H9 (cell line): ENCODE measurements around the gene PCDH9. TPM values are rescaled to one million over a fixed set of nuclear protein-coding genes. Genes with fewer than 3 reads are reported as not detected.

Source experiments
- DNase-seq: peaks from one replicate; pipeline ENCODE4 v3.0.0-alpha.2; 2017
- H2AFZ ChIP-seq: one replicate; pipeline ENCODE4 v1.6.1; 2013; ENCODE audit warnings: mild to moderate bottlenecking, low read length, control low read depth, moderate library complexity
- H2AK5ac ChIP-seq: 2 replicates; pipeline ENCODE4 v1.6.1; 2013; ENCODE audit warnings: low read length, control low read depth, mixed read lengths; ENCODE audit not compliant: insufficient read length
- H2BK120ac ChIP-seq: one replicate; pipeline ENCODE4 v1.6.1; 2013; ENCODE audit warnings: low read depth, mild to moderate bottlenecking, low read length, control low read depth, inconsistent platforms; ENCODE audit not compliant: poor library complexity, severe bottlenecking
- H2BK12ac ChIP-seq: 2 replicates; pipeline ENCODE4 v1.6.1; 2013; ENCODE audit warnings: low read length, control low read depth, mixed read lengths, low read depth; ENCODE audit not compliant: insufficient read length
- H2BK15ac ChIP-seq: 2 replicates; pipeline ENCODE4 v1.6.1; 2013; ENCODE audit warnings: low read depth, low read length, control low read depth
- H2BK20ac ChIP-seq: one replicate; pipeline ENCODE4 v1.6.1; 2013; ENCODE audit warnings: low read depth, mild to moderate bottlenecking, low read length, control low read depth, inconsistent platforms; ENCODE audit not compliant: poor library complexity, severe bottlenecking
- H2BK5ac ChIP-seq: 2 replicates; pipeline ENCODE4 v1.6.1; 2013; ENCODE audit warnings: low read length, control low read depth, mixed read lengths; ENCODE audit not compliant: insufficient read length
- H3K14ac ChIP-seq: 2 replicates; pipeline ENCODE4 v1.6.1; 2013; ENCODE audit warnings: low read length, control low read depth; ENCODE audit not compliant: insufficient read depth
- H3K18ac ChIP-seq: 2 replicates; pipeline ENCODE4 v1.6.1; 2013; ENCODE audit warnings: low read depth, mild to moderate bottlenecking, mixed read lengths, low read length, control low read depth; ENCODE audit not compliant: insufficient read length
- H3K23ac ChIP-seq: 2 replicates; pipeline ENCODE4 v1.6.1; 2013; ENCODE audit warnings: low read length, control low read depth, mixed read lengths, low read depth; ENCODE audit not compliant: insufficient read length
- H3K23me2 ChIP-seq: 2 replicates; pipeline ENCODE4 v1.6.1; 2013; ENCODE audit warnings: low read depth, mild to moderate bottlenecking, mixed read lengths, low read length, control low read depth; ENCODE audit not compliant: insufficient read length, poor library complexity, severe bottlenecking
- H3K27ac ChIP-seq: 2 replicates; pipeline ENCODE4 v1.5.1; 2013; ENCODE audit warnings: low read length, control low read depth, mixed read lengths, low read depth; ENCODE audit not compliant: insufficient read length
- H3K27me3 ChIP-seq: 2 replicates; pipeline ENCODE4 v1.6.1; 2013; ENCODE audit warnings: low read length, control low read depth, inconsistent platforms; ENCODE audit not compliant: insufficient read depth
- H3K4ac ChIP-seq: 2 replicates; pipeline ENCODE4 v1.6.1; 2013; ENCODE audit warnings: low read depth, mild to moderate bottlenecking, control low read depth, inconsistent platforms, low read length, moderate library complexity
- H3K4me1 ChIP-seq: 2 replicates; pipeline ENCODE4 v1.6.1; 2013; ENCODE audit warnings: low read length, control low read depth, inconsistent platforms; ENCODE audit not compliant: insufficient read depth
- H3K4me2 ChIP-seq: 2 replicates; pipeline ENCODE4 v1.6.1; 2013; ENCODE audit warnings: low read length, control low read depth, mixed read lengths; ENCODE audit not compliant: insufficient read length, insufficient read depth
- H3K56ac ChIP-seq: 2 replicates; pipeline ENCODE4 v1.6.1; 2013; ENCODE audit warnings: low read depth, mild to moderate bottlenecking, mixed read lengths, low read length, control low read depth; ENCODE audit not compliant: insufficient read length
- H3K79me1 ChIP-seq: 2 replicates; pipeline ENCODE4 v1.6.1; 2013; ENCODE audit warnings: low read depth, mild to moderate bottlenecking, moderate library complexity, low read length, control low read depth, inconsistent platforms; ENCODE audit not compliant: insufficient read depth, poor library complexity, severe bottlenecking
- H3K79me2 ChIP-seq: 2 replicates; pipeline ENCODE4 v1.6.1; 2013; ENCODE audit warnings: low read length, control low read depth, inconsistent platforms; ENCODE audit not compliant: insufficient read depth
- H3K9ac ChIP-seq: 2 replicates; pipeline ENCODE4 v1.6.1; 2013; ENCODE audit warnings: low read length, control low read depth, mixed read lengths; ENCODE audit not compliant: insufficient read length; ENCODE audit errors: extremely low read depth
- H3K9me3 ChIP-seq: one replicate; pipeline ENCODE4 v1.6.1; 2013; ENCODE audit warnings: low read depth, low read length, inconsistent platforms; ENCODE audit not compliant: control insufficient read depth
- H3T11ph ChIP-seq: one replicate; pipeline ENCODE4 v1.6.1; 2013; ENCODE audit warnings: mild to moderate bottlenecking, low read length, control low read depth, inconsistent platforms
- H4K20me1 ChIP-seq: one replicate; pipeline ENCODE4 v1.6.1; 2013; ENCODE audit not compliant: control insufficient read depth, insufficient read length, insufficient read depth
- H4K5ac ChIP-seq: 2 replicates; pipeline ENCODE4 v1.6.1; 2013; ENCODE audit warnings: low read depth, mild to moderate bottlenecking, mixed read lengths, low read length, control low read depth; ENCODE audit not compliant: insufficient read length
- H4K8ac ChIP-seq: replicated peaks from 2 replicates; pipeline ENCODE4 v1.6.1; 2013; ENCODE audit warnings: low read length, control low read depth, mixed read lengths, low read depth; ENCODE audit not compliant: insufficient read length
- H4K91ac ChIP-seq: 2 replicates; pipeline ENCODE4 v1.6.1; 2013; ENCODE audit warnings: low read depth, mild to moderate bottlenecking, moderate library complexity, mixed read lengths, low read length, control low read depth; ENCODE audit not compliant: insufficient read length
- H3K27ac Mint-ChIP-seq, 3 experiments: 2 replicates in 2 of 3; 3 replicates in 1 of 3; pipeline ENCODE4 v1.8.0; 2020 to 2021; ENCODE audit warnings: mixed read lengths in 3 of 3, mild to moderate bottlenecking in 1 of 3, moderate library complexity in 1 of 3
- H3K27me3 Mint-ChIP-seq: 2 replicates; pipeline ENCODE4 v1.8.0; 2021; ENCODE audit warnings: low read depth, mild to moderate bottlenecking, moderate library complexity, mixed read lengths
- H3K36me3 Mint-ChIP-seq, 3 experiments: 2 replicates in 2 of 3; 3 replicates in 1 of 3; pipeline ENCODE4 v1.8.0; 2020 to 2021; ENCODE audit warnings: low read depth in 3 of 3, mixed read lengths in 3 of 3; ENCODE audit not compliant: insufficient read depth in 1 of 3
- H3K4me1 Mint-ChIP-seq, 2 experiments: 2 replicates each; pipeline ENCODE4 v1.8.0; 2020; ENCODE audit warnings: mixed read lengths in 2 of 2
- H3K4me3 Mint-ChIP-seq, 2 experiments: 2 replicates in 1 of 2; 3 replicates in 1 of 2; pipeline ENCODE4 v1.8.0; 2020 to 2021; ENCODE audit warnings: mild to moderate bottlenecking in 2 of 2, mixed read lengths in 2 of 2, moderate library complexity in 1 of 2
- H3K9me3 Mint-ChIP-seq, 2 experiments: 2 replicates in 1 of 2; 3 replicates in 1 of 2; pipeline ENCODE4 v1.8.0; 2020; ENCODE audit warnings: mild to moderate bottlenecking in 2 of 2, mixed read lengths in 2 of 2, moderate library complexity in 1 of 2
- WGBS: extraction: QIAGEN DNeasy Blood & Tissue Kit; methylation state at CpG from one replicate; pipeline ENCODE4 v1.1.7; 2013; ENCODE audit warnings: missing lambda C conversion rate, low lambda C conversion rate, mixed read lengths; ENCODE audit not compliant: insufficient read length; ENCODE audit errors: extremely low coverage; 5-methylcytosine and 5-hydroxymethylcytosine counted together
- total RNA-seq: library from RNA; stranded (reverse); gene quantifications from 2 replicates; pipeline ENCODE4 v1.2.1, GENCODE V29; 2021
- TF ChIP-seq, protein P1 (sequence below): fragments of 200-600 bp; sonication (generic); conservative IDR thresholded peaks from 3 replicates; pipeline ENCODE4 v1.8.0; 2021; ENCODE audit warnings: antibody characterized with exemption, mild to moderate bottlenecking

Gene PCDH9
- total RNA-seq, 1 experiment from 2014 or later, result 0.11 TPM

DNA sequence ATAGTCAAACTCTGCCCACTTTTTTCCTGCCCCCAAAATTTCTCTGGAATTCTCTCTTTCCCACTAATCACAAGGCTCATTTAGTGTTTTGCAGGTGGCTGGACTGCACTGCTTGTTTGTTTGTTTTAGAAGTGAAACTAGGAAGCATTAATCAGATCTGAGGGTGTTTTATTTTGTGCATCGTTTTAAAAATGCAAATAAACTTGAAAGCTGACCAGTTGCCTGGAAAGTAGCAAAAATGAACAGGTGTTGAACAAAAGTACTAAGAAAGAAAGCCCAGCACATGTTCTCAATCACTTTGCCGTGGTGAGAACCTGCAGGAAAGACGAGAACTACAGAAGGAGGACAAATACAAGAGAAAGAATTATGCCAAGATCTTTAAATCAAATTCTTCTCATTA, 365.5 kb downstream of the PCDH9 start:
- H2BK12ac ChIP-seq, result no peak overlapping the region
- no peak overlapping the region for H4K5ac ChIP-seq
- no peaks in the 10 kb centered on the region for H3K79me1 ChIP-seq
- H3K9me3 Mint-ChIP-seq, result no peaks in the 10 kb centered on the region; a peak in 1 of 5 replicates
- no peaks in the 10 kb centered on the region for H3K9me3 ChIP-seq
- H2BK15ac ChIP-seq, result no peak overlapping the region
- no peak overlapping the region for H2AK5ac ChIP-seq
- no peak overlapping the region for H3K4me3 Mint-ChIP-seq
- no peaks in the 10 kb centered on the region for H3K79me2 ChIP-seq
- H3K4me2 ChIP-seq, result no peak overlapping the region
- H3K27me3 Mint-ChIP-seq, result no peaks in the 10 kb centered on the region
- no CpG with 5 or more reads among the region's 3 CpGs for WGBS
- H2BK20ac ChIP-seq, result no peak overlapping the region
- no peak overlapping the region for H2BK5ac ChIP-seq
- H3K4me1 ChIP-seq, result peaks cover 2% of the 10 kb centered on the region; the same call in 1 of the 2 replicates
- no peak overlapping the region for H4K8ac ChIP-seq
- no peak overlapping the region for H3K9ac ChIP-seq
- no peak for DNase-seq
- H3K14ac ChIP-seq, result no peak overlapping the region
- H4K91ac ChIP-seq, result no peak overlapping the region
- no peak overlapping the region for H3K4ac ChIP-seq
- no peak overlapping the region for H3K27ac ChIP-seq
- H2BK120ac ChIP-seq, result no peak overlapping the region
- TF ChIP-seq, protein P1, sequence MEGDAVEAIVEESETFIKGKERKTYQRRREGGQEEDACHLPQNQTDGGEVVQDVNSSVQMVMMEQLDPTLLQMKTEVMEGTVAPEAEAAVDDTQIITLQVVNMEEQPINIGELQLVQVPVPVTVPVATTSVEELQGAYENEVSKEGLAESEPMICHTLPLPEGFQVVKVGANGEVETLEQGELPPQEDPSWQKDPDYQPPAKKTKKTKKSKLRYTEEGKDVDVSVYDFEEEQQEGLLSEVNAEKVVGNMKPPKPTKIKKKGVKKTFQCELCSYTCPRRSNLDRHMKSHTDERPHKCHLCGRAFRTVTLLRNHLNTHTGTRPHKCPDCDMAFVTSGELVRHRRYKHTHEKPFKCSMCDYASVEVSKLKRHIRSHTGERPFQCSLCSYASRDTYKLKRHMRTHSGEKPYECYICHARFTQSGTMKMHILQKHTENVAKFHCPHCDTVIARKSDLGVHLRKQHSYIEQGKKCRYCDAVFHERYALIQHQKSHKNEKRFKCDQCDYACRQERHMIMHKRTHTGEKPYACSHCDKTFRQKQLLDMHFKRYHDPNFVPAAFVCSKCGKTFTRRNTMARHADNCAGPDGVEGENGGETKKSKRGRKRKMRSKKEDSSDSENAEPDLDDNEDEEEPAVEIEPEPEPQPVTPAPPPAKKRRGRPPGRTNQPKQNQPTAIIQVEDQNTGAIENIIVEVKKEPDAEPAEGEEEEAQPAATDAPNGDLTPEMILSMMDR, result no peak
- H3K23me2 ChIP-seq, result no peaks in the 10 kb centered on the region
- H4K20me1 ChIP-seq, result no peaks in the 10 kb centered on the region
- H3T11ph ChIP-seq, result no peak overlapping the region
- H3K18ac ChIP-seq, result no peak overlapping the region
- no peaks in the 10 kb centered on the region for H3K27me3 ChIP-seq
- H2AFZ ChIP-seq, result no peak overlapping the region
- H3K4me1 Mint-ChIP-seq, result peaks cover 8 to 9% of the 10 kb centered on the region in 2 experiments
- no peak overlapping the region for H3K56ac ChIP-seq
- peaks cover 0 to 2% (median 0%) of the 10 kb centered on the region in 3 experiments; a peak in 2 of 7 replicates for H3K36me3 Mint-ChIP-seq
- H3K23ac ChIP-seq, result no peak overlapping the region
- H3K27ac Mint-ChIP-seq, result no peak overlapping the region
